Spleen (tissue), 11 donors: ENCODE measurements around the gene FCGR1A. TPM values are rescaled to one million over a fixed set of nuclear protein-coding genes. Genes with fewer than 3 reads are reported as not detected.
"Not testable (repeated sequence)": the region's sequence is repeated elsewhere in the genome, so short reads cannot be mapped to it uniquely, and the experiment has no call there.

Source experiments
- DNase-seq: peaks from one replicate; pipeline ENCODE4 v3.0.0-alpha.2; 2020
- H3K27ac ChIP-seq, 8 donors: fragments of 200-600 bp; sonication (generic) in 7 of 8; 1 replicate in 4 of 8; 2 replicates in 4 of 8; pipeline versions ENCODE4 v1.5.0 to v1.8.0; 2016 to 2021; ENCODE audit warnings: inconsistent platforms in 4 of 8, mild to moderate bottlenecking in 4 of 8, moderate library complexity in 1 of 8
- H3K27me3 ChIP-seq, 7 donors: fragments of 200-600 bp; sonication (generic) in 6 of 7; replicated peaks in 1 of 7; 1 replicate in 4 of 7; 2 replicates in 3 of 7; pipeline versions ENCODE4 v1.5.0 to v1.8.0; 2016 to 2021; ENCODE audit warnings: inconsistent platforms in 3 of 7, mild to moderate bottlenecking in 1 of 7
- H3K36me3 ChIP-seq, 6 donors: fragments of 200-600 bp; sonication (generic) in 5 of 6; 1 replicate in 4 of 6; 2 replicates in 2 of 6; pipeline versions ENCODE4 v1.5.0 to v1.8.0; 2016 to 2021; ENCODE audit warnings: inconsistent platforms in 2 of 6
- H3K4me1 ChIP-seq, 6 donors: fragments of 200-600 bp; sonication (generic) in 5 of 6; 1 replicate in 3 of 6; 2 replicates in 3 of 6; pipeline versions ENCODE4 v1.5.0 to v1.8.0; 2016 to 2021; ENCODE audit warnings: inconsistent platforms in 3 of 6
- H3K4me3 ChIP-seq, 8 donors: fragments of 200-600 bp; sonication (generic) in 7 of 8; 1 replicate in 4 of 8; 2 replicates in 4 of 8; pipeline versions ENCODE4 v1.5.0 to v1.8.0; 2016 to 2021; ENCODE audit warnings: inconsistent platforms in 4 of 8, mild to moderate bottlenecking in 4 of 8, moderate library complexity in 2 of 8
- H3K9me3 ChIP-seq, 8 donors: fragments of 200-600 bp; sonication (generic) in 7 of 8; 1 replicate in 4 of 8; 2 replicates in 4 of 8; pipeline versions ENCODE4 v1.5.0 to v1.8.0; 2016 to 2021; ENCODE audit warnings: inconsistent platforms in 4 of 8
- POLR2AphosphoS5 ChIP-seq, 3 donors: sonication (generic); formaldehyde crosslinking; IDR thresholded peaks; one replicate each; pipeline ENCODE4 v1.5.1; 2017; ENCODE audit warnings: antibody characterized with exemption in 3 of 3
- WGBS, 5 donors: extraction: QIAGEN DNeasy Blood & Tissue Kit in 3 of 5; methylation state at CpG; one replicate each; pipeline versions ENCODE4 v1.1.5 to v1.1.7; 2013 to 2018; 5-methylcytosine and 5-hydroxymethylcytosine counted together
- intact Hi-C: fragments of 100-400 bp; cut with DNase I; formaldehyde crosslinking; loops from one replicate; pipeline ENCODE4 v1.15.0; 2023; ENCODE audit warnings: low total_unique reads
- polyA plus RNA-seq, 3 donors: library from polyadenylated mRNA; stranded (reverse); fragments of 200-250 nt; gene quantifications; one replicate each; pipeline ENCODE4 v1.2.1, GENCODE V29; 2013
- total RNA-seq, 7 donors: library from RNA; depleted of rRNA in 3 of 7; stranded (reverse); fragments of >200 nt in 3 of 7; fragmentation: NEBNext Ultra II Directional in 4 of 7; extraction: Animal tissue kit (Norgen Biotek cat#: 25700) in 4 of 7; gene quantifications; one replicate each; pipeline versions ENCODE4 v1.1.0 to v1.2.1, GENCODE V29; 2016 to 2021
- TF ChIP-seq, protein P1 (sequence below), 11 experiments: fragments of 200-600 bp in 7 of 11; fragments of 450-650 bp in 4 of 11; sonication (generic) in 4 of 11; IDR thresholded peaks in 8 of 11; conservative IDR thresholded peaks in 3 of 11; 1 replicate in 7 of 11; 2 replicates in 4 of 11; pipeline versions ENCODE4 v1.4.0 to v1.8.0; 2016 to 2021; ENCODE audit warnings: antibody characterized with exemption in 11 of 11, inconsistent platforms in 4 of 11, mild to moderate bottlenecking in 1 of 11
- donor health status: healthy with polysubstance abuse.
- donor health status: DM: no; HTN: no; CAD: no; lungs with moderate emphysema.
- donor health status: DM: no; HTN: no; CAD: no.
- donor health status: Bipolar disorder and iron deficiency.
- donor health status: healthy.
- donor health status: DM: no; HTN: no; CAD: no.
- donor health status: DM: yes; HTN: yes; CAD: no.

The FCGR1A gene
- total and polyA plus RNA-seq, 10 donors: 9.2 to 55.9 (median 26.1) TPM

DNA sequence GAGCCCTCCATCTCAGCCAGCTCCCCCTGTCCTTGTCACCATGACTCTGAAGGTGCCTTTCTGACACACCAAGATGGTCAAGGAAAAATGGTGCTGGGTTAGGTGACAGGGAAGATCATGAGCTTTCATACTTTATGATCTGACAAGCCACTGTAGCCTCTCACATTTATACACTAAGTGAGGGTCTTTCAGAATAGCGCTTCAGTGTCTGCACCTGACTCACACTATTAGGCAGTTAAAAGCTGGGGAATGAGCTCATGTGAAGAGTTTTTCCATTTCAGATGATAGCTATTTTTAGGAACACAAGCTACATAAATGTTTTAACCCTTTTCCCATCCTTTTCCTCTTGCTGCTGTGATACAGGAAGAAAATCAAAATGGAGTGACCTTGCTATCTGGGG lies 4.2 kb upstream of the FCGR1A start:
- not testable (repeated sequence) for H3K4me3 ChIP-seq

DNA sequence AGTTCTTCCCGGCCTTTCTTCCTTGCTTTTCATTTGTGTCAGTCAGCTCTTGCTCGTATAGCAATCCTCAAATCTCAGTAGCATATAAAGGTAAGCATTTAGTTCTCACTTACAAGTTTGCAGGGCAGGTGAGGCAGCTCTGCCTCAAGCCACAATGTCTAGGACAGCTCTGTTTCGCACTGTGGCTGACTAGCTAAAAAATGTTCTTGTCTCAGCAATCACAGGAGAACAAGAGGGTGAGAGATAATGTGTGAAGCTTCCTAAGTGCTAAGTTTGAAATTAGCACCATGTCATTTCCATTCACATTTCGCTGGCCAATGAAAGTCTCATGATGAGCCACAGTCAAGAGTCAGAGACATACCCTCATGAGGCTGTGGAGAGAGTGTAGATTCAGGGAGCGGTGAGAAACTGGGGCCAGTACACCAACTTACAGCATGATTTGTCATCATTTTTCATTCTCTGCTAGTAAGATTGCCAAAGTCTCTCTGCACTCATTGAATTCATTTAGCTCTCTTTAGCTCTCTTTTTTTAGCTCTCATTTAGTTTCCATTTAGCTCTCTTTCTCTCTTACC lies 995 bp upstream of the FCGR1A start:
- H3K9me3 ChIP-seq, DNase-seq, H3K27me3 ChIP-seq, H3K36me3 ChIP-seq, intact Hi-C loops, H3K4me3 ChIP-seq, H3K4me1 ChIP-seq: not testable (repeated sequence)
- WGBS, 5 donors: 70 to 84% (median 80%) methylated on average over 4 to 5 of the region's 5 CpGs
- H3K27ac ChIP-seq: peak overlapping the region in 2 of 8 donors; percentile 26 to 44

More for the DNA sequence above, 4.2 kb upstream of the FCGR1A start:
- H3K4me1 ChIP-seq, H3K36me3 ChIP-seq, DNase-seq, intact Hi-C loops, H3K27me3 ChIP-seq, H3K27ac ChIP-seq, H3K9me3 ChIP-seq: not testable (repeated sequence)
- WGBS, 5 donors: 71 to 90% (median 86%) methylated on average over 1 of the region's 1 CpG; no CpG with 5 or more reads in 2 of the 5 donors

DNA sequence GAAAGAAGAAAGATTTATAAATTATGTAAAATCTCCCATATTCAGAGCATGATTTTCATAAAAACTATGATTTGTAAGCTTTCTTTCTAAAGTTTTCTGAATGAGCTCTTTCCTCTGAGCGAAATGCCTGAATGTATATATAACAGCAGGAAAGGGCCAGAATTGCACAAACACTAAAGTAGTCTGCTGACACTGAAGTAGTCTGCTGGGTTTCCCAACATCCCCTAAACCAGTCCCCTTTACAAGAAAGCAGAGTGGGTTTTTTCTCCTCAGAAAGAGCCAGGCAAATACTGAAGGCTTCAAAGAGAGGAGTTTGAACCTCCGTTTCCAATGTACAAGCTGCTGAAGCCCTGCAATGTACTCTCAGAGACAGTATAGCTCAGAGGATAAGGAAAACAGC lies 795 bp downstream of the FCGR1A start:
- H3K27ac ChIP-seq, H3K9me3 ChIP-seq, H3K27me3 ChIP-seq, H3K4me1 ChIP-seq, H3K36me3 ChIP-seq, intact Hi-C loops, H3K4me3 ChIP-seq, DNase-seq: not testable (repeated sequence)
- no CpG with 5 or more reads among the region's 2 CpGs for WGBS, 5 donors

DNA sequence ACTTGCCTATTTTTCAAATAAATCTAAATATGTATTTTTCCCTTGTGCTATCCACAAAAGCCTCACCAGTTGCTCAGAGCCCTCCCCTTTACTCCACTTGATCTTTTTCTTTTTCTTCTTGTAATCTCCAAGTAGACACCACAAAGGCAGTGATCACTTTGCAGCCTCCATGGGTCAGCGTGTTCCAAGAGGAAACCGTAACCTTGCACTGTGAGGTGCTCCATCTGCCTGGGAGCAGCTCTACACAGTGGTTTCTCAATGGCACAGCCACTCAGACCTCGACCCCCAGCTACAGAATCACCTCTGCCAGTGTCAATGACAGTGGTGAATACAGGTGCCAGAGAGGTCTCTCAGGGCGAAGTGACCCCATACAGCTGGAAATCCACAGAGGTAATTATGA lies 1.4 kb downstream of the FCGR1A start:
- H3K36me3 ChIP-seq, H3K27me3 ChIP-seq, H3K9me3 ChIP-seq, DNase-seq, H3K4me1 ChIP-seq, intact Hi-C loops: not testable (repeated sequence)
- Histone ChIP-seq H3K27ac (peak overlapping the region in 1 of 8 donors; percentile 43), H3K4me3 (peak overlapping the region in 1 of 8 donors; percentile 28)
- 35 to 70% (median 66%) methylated on average over 2 to 4 of the region's 4 CpGs; no CpG with 5 or more reads in 1 of the 5 donors for WGBS, 5 donors

DNA sequence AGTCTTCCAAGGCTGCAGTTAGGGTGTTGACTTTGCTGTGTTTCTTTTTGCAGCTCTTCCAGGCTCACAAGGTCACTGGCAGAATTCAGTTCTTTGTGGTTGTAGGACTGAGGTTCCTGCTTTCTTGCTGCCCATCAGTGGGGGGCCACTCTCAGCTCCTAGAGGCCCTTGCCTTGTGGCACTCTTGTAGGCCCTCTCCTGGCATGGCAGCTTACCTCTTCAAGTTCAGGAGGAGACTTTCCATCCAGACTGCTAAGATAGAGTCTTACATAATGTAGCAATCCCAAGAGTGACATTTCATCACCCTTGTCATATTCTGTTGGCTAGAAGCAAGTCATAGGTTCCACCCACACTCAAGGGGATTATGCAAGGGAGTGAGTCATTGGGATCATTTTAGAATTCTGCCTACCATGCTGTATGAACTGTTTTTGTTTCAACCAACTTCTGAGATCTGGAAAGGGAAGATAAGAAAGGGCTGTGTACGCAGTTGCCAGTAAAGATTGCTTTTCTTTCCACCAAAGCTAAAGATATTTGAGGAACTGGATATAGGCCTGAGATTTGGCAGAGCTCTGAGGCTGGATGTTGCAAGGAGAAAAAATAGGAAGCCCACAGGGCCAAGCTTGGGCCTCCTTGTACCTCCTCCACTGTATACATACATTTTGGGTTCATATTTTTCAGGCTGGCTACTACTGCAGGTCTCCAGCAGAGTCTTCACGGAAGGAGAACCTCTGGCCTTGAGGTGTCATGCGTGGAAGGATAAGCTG lies 5.4 kb downstream of the FCGR1A start:
- H3K4me1 ChIP-seq, H3K36me3 ChIP-seq, H3K9me3 ChIP-seq, H3K27me3 ChIP-seq, DNase-seq, intact Hi-C loops, H3K4me3 ChIP-seq: not testable (repeated sequence)
- 55 to 82% (median 65%) methylated on average over 2 to 3 of the region's 3 CpGs; no CpG with 5 or more reads in 1 of the 5 donors for WGBS, 5 donors
- H3K27ac ChIP-seq: peak overlapping the region in 3 of 8 donors; percentile 57 to 76 (median 70)

DNA sequence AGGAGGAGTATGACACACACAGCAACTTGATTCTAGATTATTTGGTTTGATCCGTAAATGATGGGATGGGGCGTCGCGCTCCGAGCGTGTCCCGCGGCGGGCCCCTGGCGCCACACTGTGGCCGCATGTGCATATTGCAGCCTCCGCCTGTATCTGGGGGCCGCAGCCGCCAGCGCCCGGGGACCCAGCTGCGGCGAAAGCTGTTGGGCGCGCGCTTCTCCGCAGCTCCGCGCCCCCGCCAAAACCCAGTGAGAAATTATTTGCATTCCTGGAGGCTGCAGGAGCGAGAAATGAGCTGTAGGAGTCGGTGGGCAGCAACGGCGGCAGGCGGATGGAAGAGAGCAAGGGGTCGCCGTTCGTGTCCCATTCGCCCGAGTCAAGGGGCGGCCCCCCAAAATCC lies 10.0 kb downstream of the FCGR1A start:
- Histone ChIP-seq H3K4me3 (peak overlapping the region; percentile 41 to 70 (median 52)), H3K27ac (peak overlapping the region; percentile 78 to 94 (median 87))
- H3K9me3 ChIP-seq, intact Hi-C loops, H3K4me1 ChIP-seq, H3K27me3 ChIP-seq, H3K36me3 ChIP-seq: not testable (repeated sequence)
- DNase-seq: peak; percentile 91
- TF ChIP-seq POLR2AphosphoS5 (IDR thresholded peaks at IDR 0.05): peak in 2 of 3 donors; percentile 30 to 64
- TF ChIP-seq, protein P1, sequence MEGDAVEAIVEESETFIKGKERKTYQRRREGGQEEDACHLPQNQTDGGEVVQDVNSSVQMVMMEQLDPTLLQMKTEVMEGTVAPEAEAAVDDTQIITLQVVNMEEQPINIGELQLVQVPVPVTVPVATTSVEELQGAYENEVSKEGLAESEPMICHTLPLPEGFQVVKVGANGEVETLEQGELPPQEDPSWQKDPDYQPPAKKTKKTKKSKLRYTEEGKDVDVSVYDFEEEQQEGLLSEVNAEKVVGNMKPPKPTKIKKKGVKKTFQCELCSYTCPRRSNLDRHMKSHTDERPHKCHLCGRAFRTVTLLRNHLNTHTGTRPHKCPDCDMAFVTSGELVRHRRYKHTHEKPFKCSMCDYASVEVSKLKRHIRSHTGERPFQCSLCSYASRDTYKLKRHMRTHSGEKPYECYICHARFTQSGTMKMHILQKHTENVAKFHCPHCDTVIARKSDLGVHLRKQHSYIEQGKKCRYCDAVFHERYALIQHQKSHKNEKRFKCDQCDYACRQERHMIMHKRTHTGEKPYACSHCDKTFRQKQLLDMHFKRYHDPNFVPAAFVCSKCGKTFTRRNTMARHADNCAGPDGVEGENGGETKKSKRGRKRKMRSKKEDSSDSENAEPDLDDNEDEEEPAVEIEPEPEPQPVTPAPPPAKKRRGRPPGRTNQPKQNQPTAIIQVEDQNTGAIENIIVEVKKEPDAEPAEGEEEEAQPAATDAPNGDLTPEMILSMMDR (IDR thresholded peaks at IDR 0.05 in 8 of 11, conservative IDR thresholded peaks at IDR 0.05 in 3 of 11): peak in 10 of 11 experiments; percentile 23 to 82 (median 61)
- 0 to 1% (median 1%) methylated on average over 15 to 29 of the region's 36 CpGs; no CpG with 5 or more reads in 1 of the 5 donors for WGBS, 5 donors
